IMR-90 (cell line): Measurements from ENCODE around the gene MIR17HG.

Experiments used
- CEBPB ChIP-seq: IDR thresholded peaks from 2 replicates; pipeline ENCODE4 v1.6.1; 2012; ENCODE audit warnings: low read depth, low read length, improper control_type of control experiment
- CHD1 ChIP-seq: IDR thresholded peaks from 2 replicates; pipeline ENCODE4 v1.6.1; 2012; ENCODE audit warnings: low read depth, low read length, improper control_type of control experiment
- CTCF ChIP-seq: conservative IDR thresholded peaks from 2 replicates; pipeline ENCODE4 v1.5.1; 2012; ENCODE audit warnings: mild to moderate bottlenecking, low read depth, low read length, improper control_type of control experiment
- ELK1 ChIP-seq: fragments of 150-350 bp; IDR thresholded peaks from 2 replicates; pipeline ENCODE4 v1.6.1; 2016; ENCODE audit warnings: low read depth, mild to moderate bottlenecking, low read length, moderate library complexity, borderline replicate concordance
- FOS ChIP-seq: fragments of 150-350 bp; IDR thresholded peaks from 2 replicates; pipeline ENCODE4 v1.6.1; 2016; ENCODE audit warnings: low read depth, low read length
- MAFK ChIP-seq: IDR thresholded peaks from 2 replicates; pipeline ENCODE4 v1.6.1; 2012; ENCODE audit warnings: low read depth, low read length, improper control_type of control experiment
- MAZ ChIP-seq: IDR thresholded peaks from 2 replicates; pipeline ENCODE4 v1.6.1; 2012; ENCODE audit warnings: low read depth, mild to moderate bottlenecking, low read length, improper control_type of control experiment, moderate library complexity, borderline replicate concordance
- NFE2L2 ChIP-seq: fragments of 150-350 bp; IDR thresholded peaks from 2 replicates; pipeline ENCODE4 v1.6.1; 2016; ENCODE audit warnings: low read depth, mild to moderate bottlenecking, low read length
- POLR2A ChIP-seq: IDR thresholded peaks from 2 replicates; pipeline ENCODE4 v1.6.1; 2012; ENCODE audit warnings: mild to moderate bottlenecking, low read depth, low read length
- RAD21 ChIP-seq: IDR thresholded peaks from 2 replicates; pipeline ENCODE4 v1.6.1; 2012; ENCODE audit warnings: low read length, improper control_type of control experiment
- RCOR1 ChIP-seq: IDR thresholded peaks from 2 replicates; pipeline ENCODE4 v1.6.1; 2012; ENCODE audit warnings: mild to moderate bottlenecking, low read length, improper control_type of control experiment; ENCODE audit not compliant: insufficient replicate concordance
- RFX5 ChIP-seq: IDR thresholded peaks from 2 replicates; pipeline ENCODE4 v1.8.0; 2012; ENCODE audit warnings: low read depth, mild to moderate bottlenecking, low read length, moderate library complexity
- SMC3 ChIP-seq: fragments of 150-350 bp; IDR thresholded peaks from 2 replicates; pipeline ENCODE4 v1.6.1; 2016; ENCODE audit warnings: low read depth, mild to moderate bottlenecking, antibody characterized with exemption, low read length, moderate library complexity
- USF2 ChIP-seq: fragments of 150-350 bp; IDR thresholded peaks from 2 replicates; pipeline ENCODE4 v1.6.1; 2017; ENCODE audit warnings: mild to moderate bottlenecking, antibody characterized with exemption, low read length, low read depth

- TF ChIP-seq CTCF (no peak), MAFK (no peak), POLR2A (no peak), ELK1 (no peak), MAZ (no peak), RCOR1 (no peak), NFE2L2 (no peak), RAD21 (no peak), USF2 (no peak), CHD1 (no peak), CEBPB (no peak), RFX5 (no peak), FOS (no peak), SMC3 (no peak)
Observed at GRCh38 chr13:91400671-91401070, 53.2 kb downstream of the MIR17HG start.
